Esophagus muscularis mucosa (tissue), 4 donors: ENCODE results near the gene ZNHIT3. TPM values are rescaled to one million over a fixed set of nuclear protein-coding genes. Genes with fewer than 3 reads are reported as not detected.

Experiments
- DNase-seq: peaks from one replicate; pipeline ENCODE4 v3.0.0-alpha.2; 2017; ENCODE audit errors: extremely low spot score
- H3K27ac ChIP-seq, 4 donors: fragments of 200-600 bp; sonication (generic); replicated peaks in 1 of 4; 1 replicate in 3 of 4; 2 replicates in 1 of 4; pipeline ENCODE4 v1.5.1; 2016 to 2019; ENCODE audit warnings: mild to moderate bottlenecking in 1 of 4
- H3K27me3 ChIP-seq, 4 donors: fragments of 200-600 bp; sonication (generic); one replicate each; pipeline versions ENCODE4 v1.5.1 to v1.6.0; 2016 to 2019
- H3K36me3 ChIP-seq, 4 donors: fragments of 200-600 bp; sonication (generic); one replicate each; pipeline ENCODE4 v1.5.1; 2016 to 2019
- H3K4me1 ChIP-seq, 4 donors: fragments of 200-600 bp; sonication (generic); one replicate each; pipeline ENCODE4 v1.5.1; 2016 to 2019
- H3K4me3 ChIP-seq, 4 donors: fragments of 200-600 bp; sonication (generic); 1 replicate in 2 of 4; 2 replicates in 2 of 4; pipeline ENCODE4 v1.5.1; 2016 to 2019; ENCODE audit warnings: mild to moderate bottlenecking in 4 of 4, moderate library complexity in 1 of 4
- H3K9me3 ChIP-seq, 4 donors: fragments of 200-600 bp; sonication (generic); 1 replicate in 3 of 4; 2 replicates in 1 of 4; pipeline ENCODE4 v1.5.1; 2016 to 2019
- EP300 ChIP-seq: sonication (generic); formaldehyde crosslinking; IDR thresholded peaks from one replicate; pipeline ENCODE4 v1.6.1; 2017; ENCODE audit warnings: antibody characterized with exemption
- POLR2A ChIP-seq: fragments of 450-650 bp; IDR thresholded peaks from one replicate; pipeline ENCODE4 v1.6.1; 2017; ENCODE audit warnings: antibody characterized with exemption, moderate library complexity, mild to moderate bottlenecking, low read depth
- POLR2AphosphoS5 ChIP-seq, 2 donors: sonication (generic); formaldehyde crosslinking; IDR thresholded peaks; one replicate each; pipeline ENCODE4 v1.6.1; 2017; ENCODE audit warnings: antibody characterized with exemption in 2 of 2
- WGBS: methylation state at CpG from one replicate; pipeline ENCODE4 v1.1.5; 2018; 5-methylcytosine and 5-hydroxymethylcytosine counted together
- intact Hi-C: fragments of 100-400 bp; cut with DNase I; formaldehyde crosslinking; loops from one replicate; pipeline ENCODE4 v1.15.1; 2023
- total RNA-seq, 4 donors: library from RNA; depleted of rRNA; stranded (reverse); fragments of >200 nt; gene quantifications; one replicate each; pipeline versions ENCODE4 v1.1.0 to v1.2.1, GENCODE V29; 2016
- TF ChIP-seq, protein P1 (sequence below), 3 experiments: fragments of 200-600 bp in 2 of 3; fragments of 450-650 bp in 1 of 3; sonication (generic) in 2 of 3; IDR thresholded peaks; one replicate each; pipeline ENCODE4 v1.5.1; 2017 to 2019; ENCODE audit warnings: antibody characterized with exemption in 3 of 3, mild to moderate bottlenecking in 2 of 3, moderate library complexity in 1 of 3

Gene ZNHIT3
- total RNA-seq, 4 donors from 2014 or later: 18.4 to 35.1 (median 25.8) TPM

- TF ChIP-seq POLR2A (no peak), EP300 (no peak)
- TF ChIP-seq, protein P1, sequence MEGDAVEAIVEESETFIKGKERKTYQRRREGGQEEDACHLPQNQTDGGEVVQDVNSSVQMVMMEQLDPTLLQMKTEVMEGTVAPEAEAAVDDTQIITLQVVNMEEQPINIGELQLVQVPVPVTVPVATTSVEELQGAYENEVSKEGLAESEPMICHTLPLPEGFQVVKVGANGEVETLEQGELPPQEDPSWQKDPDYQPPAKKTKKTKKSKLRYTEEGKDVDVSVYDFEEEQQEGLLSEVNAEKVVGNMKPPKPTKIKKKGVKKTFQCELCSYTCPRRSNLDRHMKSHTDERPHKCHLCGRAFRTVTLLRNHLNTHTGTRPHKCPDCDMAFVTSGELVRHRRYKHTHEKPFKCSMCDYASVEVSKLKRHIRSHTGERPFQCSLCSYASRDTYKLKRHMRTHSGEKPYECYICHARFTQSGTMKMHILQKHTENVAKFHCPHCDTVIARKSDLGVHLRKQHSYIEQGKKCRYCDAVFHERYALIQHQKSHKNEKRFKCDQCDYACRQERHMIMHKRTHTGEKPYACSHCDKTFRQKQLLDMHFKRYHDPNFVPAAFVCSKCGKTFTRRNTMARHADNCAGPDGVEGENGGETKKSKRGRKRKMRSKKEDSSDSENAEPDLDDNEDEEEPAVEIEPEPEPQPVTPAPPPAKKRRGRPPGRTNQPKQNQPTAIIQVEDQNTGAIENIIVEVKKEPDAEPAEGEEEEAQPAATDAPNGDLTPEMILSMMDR (IDR thresholded peaks at IDR 0.05): no peak
- intact Hi-C loops: no loop called here
- Histone ChIP-seq H3K9me3 (no peaks in the 10 kb centered on the region), H3K36me3 (peaks cover 47 to 92% (median 80%) of the 10 kb centered on the region in 4 donors), H3K4me3 (no peak overlapping the region), H3K4me1 (peaks cover 0 to 4% (median 2%) of the 10 kb centered on the region in 4 donors), H3K27me3 (no peaks in the 10 kb centered on the region), H3K27ac (no peak overlapping the region)
- no peak for DNase-seq
- WGBS: 92% methylated on average over 9 of the region's 9 CpGs
These were observed 9.7 kb downstream of the ZNHIT3 start for GRCh38 chr17:36496018-36496789.

GRCh38 chr17:36498155-36498554, 11.7 kb downstream of the ZNHIT3 start:
- WGBS: 76% methylated on average over 8 of the region's 9 CpGs
- Histone ChIP-seq H3K36me3 (peaks cover 41 to 91% (median 71%) of the 10 kb centered on the region in 4 donors), H3K27ac (no peak overlapping the region), H3K4me1 (peaks cover 0 to 4% (median 0%) of the 10 kb centered on the region in 4 donors), H3K4me3 (no peak overlapping the region), H3K27me3 (no peaks in the 10 kb centered on the region), H3K9me3 (no peaks in the 10 kb centered on the region)
- TF ChIP-seq, protein P1 (IDR thresholded peaks at IDR 0.05): no peak
- TF ChIP-seq POLR2A (no peak), POLR2AphosphoS5 (IDR thresholded peaks at IDR 0.05) (no peak), EP300 (no peak)
- intact Hi-C loops: no loop called here
- no peak for DNase-seq

GRCh38 chr17:36498560-36499300, 12.2 kb downstream of the ZNHIT3 start:
- Histone ChIP-seq H3K27ac (no peak overlapping the region), H3K4me1 (peaks cover 0 to 4% (median 0%) of the 10 kb centered on the region in 4 donors), H3K27me3 (no peaks in the 10 kb centered on the region), H3K36me3 (peaks cover 43 to 91% (median 71%) of the 10 kb centered on the region in 4 donors), H3K9me3 (no peaks in the 10 kb centered on the region), H3K4me3 (no peak overlapping the region)
- TF ChIP-seq POLR2A (no peak), POLR2AphosphoS5 (IDR thresholded peaks at IDR 0.05) (no peak), EP300 (no peak)
- TF ChIP-seq, protein P1 (IDR thresholded peaks at IDR 0.05): no peak
- intact Hi-C loops: no loop called here
- 77% methylated on average over 7 of the region's 7 CpGs for WGBS
- DNase-seq: no peak

- Histone ChIP-seq H3K36me3 (peaks cover 30 to 91% (median 71%) of the 10 kb centered on the region in 4 donors), H3K27ac (no peak overlapping the region), H3K4me3 (no peak overlapping the region), H3K27me3 (no peaks in the 10 kb centered on the region), H3K9me3 (no peaks in the 10 kb centered on the region), H3K4me1 (peaks cover 0 to 4% (median 0%) of the 10 kb centered on the region in 4 donors)
- DNase-seq: no peak
- intact Hi-C loops: no loop called here
- WGBS: 95% methylated on average over 14 of the region's 15 CpGs
- TF ChIP-seq EP300 (no peak), POLR2A (no peak), POLR2AphosphoS5 (IDR thresholded peaks at IDR 0.05) (no peak)
- TF ChIP-seq, protein P1 (IDR thresholded peaks at IDR 0.05): no peak
These were observed 14.3 kb downstream of the ZNHIT3 start for GRCh38 chr17:36500745-36501225.
